HEK293 (cell line): ENCODE measurements around the gene TTC33.

ENCODE experiments used
- MZF1 ChIP-seq: fragments of 450-650 bp; formaldehyde crosslinking; IDR thresholded peaks from 2 replicates; pipeline ENCODE4 v1.5.1; 2017; ENCODE audit warnings: missing biosample characterization, missing genetic modification characterization, borderline replicate concordance
- PRDM1 ChIP-seq: fragments of 450-650 bp; formaldehyde crosslinking; IDR thresholded peaks from 2 replicates; pipeline ENCODE4; 2016; ENCODE audit warnings: missing biosample characterization, missing genetic modification characterization
- ZBTB11 ChIP-seq: fragments of 450-650 bp; formaldehyde crosslinking; conservative IDR thresholded peaks from 2 replicates; pipeline ENCODE4 v1.5.1; 2016; ENCODE audit warnings: low read depth, missing biosample characterization, missing genetic modification characterization
- ZNF660 ChIP-seq: fragments of 450-650 bp; IDR thresholded peaks from 2 replicates; pipeline ENCODE4 v1.5.1; 2018; ENCODE audit warnings: missing biosample characterization, mild to moderate bottlenecking, missing genetic modification characterization
- TF ChIP-seq, protein P1 (sequence below): fragments of 450-650 bp; formaldehyde crosslinking; IDR thresholded peaks from 2 replicates; pipeline ENCODE4 v1.5.1; 2016; ENCODE audit warnings: missing biosample characterization, missing genetic modification characterization

- TF ChIP-seq MZF1 (tag by site-specific recombination) (no peak), PRDM1 (tag by site-specific recombination) (no peak), ZNF660 (tag by site-specific recombination) (no peak), ZBTB11 (tag by site-specific recombination) (no peak)
- TF ChIP-seq, protein P1, sequence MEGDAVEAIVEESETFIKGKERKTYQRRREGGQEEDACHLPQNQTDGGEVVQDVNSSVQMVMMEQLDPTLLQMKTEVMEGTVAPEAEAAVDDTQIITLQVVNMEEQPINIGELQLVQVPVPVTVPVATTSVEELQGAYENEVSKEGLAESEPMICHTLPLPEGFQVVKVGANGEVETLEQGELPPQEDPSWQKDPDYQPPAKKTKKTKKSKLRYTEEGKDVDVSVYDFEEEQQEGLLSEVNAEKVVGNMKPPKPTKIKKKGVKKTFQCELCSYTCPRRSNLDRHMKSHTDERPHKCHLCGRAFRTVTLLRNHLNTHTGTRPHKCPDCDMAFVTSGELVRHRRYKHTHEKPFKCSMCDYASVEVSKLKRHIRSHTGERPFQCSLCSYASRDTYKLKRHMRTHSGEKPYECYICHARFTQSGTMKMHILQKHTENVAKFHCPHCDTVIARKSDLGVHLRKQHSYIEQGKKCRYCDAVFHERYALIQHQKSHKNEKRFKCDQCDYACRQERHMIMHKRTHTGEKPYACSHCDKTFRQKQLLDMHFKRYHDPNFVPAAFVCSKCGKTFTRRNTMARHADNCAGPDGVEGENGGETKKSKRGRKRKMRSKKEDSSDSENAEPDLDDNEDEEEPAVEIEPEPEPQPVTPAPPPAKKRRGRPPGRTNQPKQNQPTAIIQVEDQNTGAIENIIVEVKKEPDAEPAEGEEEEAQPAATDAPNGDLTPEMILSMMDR (tag by site-specific recombination), result no peak
Observed at GRCh38 chr5:40685976-40686486, 69.7 kb downstream of the TTC33 start.
